ENCODE results near the gene PLCL2. TPM values are rescaled to one million over a fixed set of nuclear protein-coding genes. Genes with fewer than 3 reads are reported as not detected.

The PLCL2 gene
- total and polyA plus RNA-seq, 2 experiments from 2014 or later, result 1.6 to 9.7 TPM

GRCh38 chr3:16896820-16897219 is 12.1 kb downstream of the PLCL2 start:
- DNase-seq (ENCODE audit: low spot score), result no peak
- Histone ChIP-seq H2AFZ (no peak overlapping the region), H4K20me1 (replicated peaks; ENCODE audit: insufficient read depth) (no peaks in the 10 kb centered on the region), H3F3A (replicated peaks; ENCODE audit: low read depth) (no peaks in the 10 kb centered on the region), H3K4me2 (no peak overlapping the region), H3K27ac (ENCODE audit: low read depth) (no peak overlapping the region), H3K79me2 (replicated peaks; ENCODE audit: insufficient read depth) (peaks cover 31% of the 10 kb centered on the region), H3K27me3 (ENCODE audit: insufficient read depth) (no peaks in the 10 kb centered on the region), H3K4me1 (ENCODE audit: insufficient read depth) (peaks cover 14% of the 10 kb centered on the region; the same call in 1 of the 2 replicates), H3K9me2 (ENCODE audit: insufficient read depth) (no peaks in the 10 kb centered on the region), H3K36me3 (ENCODE audit: insufficient read depth) (0 out of 2 replicates have a peak, but pooled peaks cover 3% of the 10 kb centered on the region), H3K4me3 (no peak overlapping the region)
- Mint-ChIP-seq H3K9me3 (no peaks in the 10 kb centered on the region), H3K4me3 (no peak overlapping the region), H3K27me3 (ENCODE audit: insufficient read depth, low read depth, poor library complexity) (no peaks in the 10 kb centered on the region), H3K4me1 (peaks cover 9% of the 10 kb centered on the region), H3K36me3 (ENCODE audit: low read depth) (no peaks in the 10 kb centered on the region), H3K27ac (no peak overlapping the region)
- no peak for ATAC-seq
- TF ChIP-seq ZNF462 (CRISPR knock-in tag; IDR thresholded peaks at IDR 0.05), result no peak

- Histone ChIP-seq H3K4me1 (ENCODE audit: insufficient read depth) (peaks cover 9% of the 10 kb centered on the region; the same call in 1 of the 2 replicates), H3K27ac (ENCODE audit: low read depth) (no peak overlapping the region), H4K20me1 (replicated peaks; ENCODE audit: insufficient read depth) (no peaks in the 10 kb centered on the region), H3K4me3 (no peak overlapping the region), H3K4me2 (no peak overlapping the region), H3K36me3 (ENCODE audit: insufficient read depth) (0 out of 2 replicates have a peak, but pooled peaks cover 3% of the 10 kb centered on the region), H3K79me2 (replicated peaks; ENCODE audit: insufficient read depth) (peaks cover 29% of the 10 kb centered on the region), H3K9me2 (ENCODE audit: insufficient read depth) (no peaks in the 10 kb centered on the region), H3K27me3 (ENCODE audit: insufficient read depth) (no peaks in the 10 kb centered on the region), H3F3A (replicated peaks; ENCODE audit: low read depth) (no peaks in the 10 kb centered on the region), H2AFZ (no peak overlapping the region)
- no peaks in the 10 kb centered on the region for H3K36me3 Mint-ChIP-seq (ENCODE audit: low read depth)
- no peak for ATAC-seq
- DNase-seq (ENCODE audit: low spot score), result no peak
- no peaks in the 10 kb centered on the region for H3K27me3 Mint-ChIP-seq (ENCODE audit: insufficient read depth, low read depth, poor library complexity)
- no peaks in the 10 kb centered on the region for H3K9me3 Mint-ChIP-seq
- peaks cover 13% of the 10 kb centered on the region for H3K4me1 Mint-ChIP-seq
- no peak overlapping the region for H3K4me3 Mint-ChIP-seq
- no peak overlapping the region for H3K27ac Mint-ChIP-seq
- TF ChIP-seq REST (IDR thresholded peaks at IDR 0.05; ENCODE audit: unreplicated experiment), result no peak
- no peak for TF ChIP-seq ETS1 (IDR thresholded peaks at IDR 0.05)
- TF ChIP-seq CREB1 (CRISPR knock-in tag; IDR thresholded peaks at IDR 0.05; ENCODE audit: low read depth), result no peak
Measured at GRCh38 chr3:16897254-16897926, 12.6 kb downstream of the PLCL2 start.

All from GM23338 (cell line).